AG04449 (cell line): ENCODE measurements around the gene SNCAIP.
"Not testable (repeated sequence)": the region's sequence is repeated elsewhere in the genome, so short reads cannot be mapped to it uniquely, and the experiment has no call there.

Experiments used
- CTCF ChIA-PET: fragments of 350-600 bp; formaldehyde crosslinking; extraction: SDS; loops from one replicate; lab custom pipeline; 2021; ENCODE audit warnings: antibody characterized with exemption; lab: Yijun Ruan, JAX
- POLR2A ChIA-PET: fragments of 400-600, 350-600 bp; formaldehyde crosslinking; extraction: SDS; loops from one replicate; lab custom pipeline; 2020; ENCODE audit warnings: antibody characterized with exemption, inconsistent platforms; lab: Yijun Ruan, JAX
- DNase-seq: peaks from one replicate; pipeline ENCODE4 v3.0.0-alpha.2; 2010; ENCODE audit warnings: low read depth, low spot score
- H3K4me3 ChIP-seq: 2 replicates; pipeline ENCODE4 v1.5.1; 2011; ENCODE audit warnings: low read depth, mild to moderate bottlenecking, control low read depth, low read length
- CTCF ChIP-seq: IDR thresholded peaks from one replicate; pipeline ENCODE4 v1.5.1; 2011; ENCODE audit warnings: mild to moderate bottlenecking, moderate library complexity, low read length, control low read depth, inconsistent platforms; ENCODE audit not compliant: insufficient read depth; ENCODE audit errors: missing control alignments

SNCAIP gene

GRCh38 chr5:122473138-122473843 is 161.3 kb downstream of the SNCAIP start:
- POLR2A ChIA-PET: no interaction called here
- no peak for DNase-seq
- H3K4me3 ChIP-seq: no peak overlapping the region
- CTCF ChIA-PET: no interaction called here
- TF ChIP-seq CTCF: no peak

- ChIA-PET CTCF (no interaction called here), POLR2A (no interaction called here)
- no peak overlapping the region for H3K4me3 ChIP-seq
- no peak for DNase-seq
- TF ChIP-seq CTCF: no peak
These were observed 161.9 kb downstream of the SNCAIP start for GRCh38 chr5:122473941-122474340.

- ChIA-PET CTCF (no interaction called here), POLR2A (no interaction called here)
- DNase-seq: no peak
- no peak overlapping the region for H3K4me3 ChIP-seq
- no peak for TF ChIP-seq CTCF
These were observed 166.9 kb downstream of the SNCAIP start for GRCh38 chr5:122478741-122479442.

GRCh38 chr5:122480146-122480545 is 168.1 kb downstream of the SNCAIP start:
- ChIA-PET POLR2A (no interaction called here), CTCF (no interaction called here)
- no peak for DNase-seq
- no peak overlapping the region for H3K4me3 ChIP-seq
- no peak for TF ChIP-seq CTCF

GRCh38 chr5:122484103-122484502 is 172.1 kb downstream of the SNCAIP start:
- ChIA-PET CTCF (no interaction called here), POLR2A (no interaction called here)
- no peak for TF ChIP-seq CTCF
- H3K4me3 ChIP-seq: no peak overlapping the region
- DNase-seq: no peak

- no peak for TF ChIP-seq CTCF
- DNase-seq: no peak
- CTCF ChIA-PET: no interaction called here
- H3K4me3 ChIP-seq: no peak overlapping the region
- POLR2A ChIA-PET: no interaction called here
These were observed 173.2 kb downstream of the SNCAIP start for GRCh38 chr5:122485226-122485625.

GRCh38 chr5:122486616-122487015 is 174.6 kb downstream of the SNCAIP start:
- DNase-seq, H3K4me3 ChIP-seq, POLR2A ChIA-PET, CTCF ChIA-PET: not testable (repeated sequence)
